ENCODE measurements around the gene PUM1.

The PUM1 gene

DNA sequence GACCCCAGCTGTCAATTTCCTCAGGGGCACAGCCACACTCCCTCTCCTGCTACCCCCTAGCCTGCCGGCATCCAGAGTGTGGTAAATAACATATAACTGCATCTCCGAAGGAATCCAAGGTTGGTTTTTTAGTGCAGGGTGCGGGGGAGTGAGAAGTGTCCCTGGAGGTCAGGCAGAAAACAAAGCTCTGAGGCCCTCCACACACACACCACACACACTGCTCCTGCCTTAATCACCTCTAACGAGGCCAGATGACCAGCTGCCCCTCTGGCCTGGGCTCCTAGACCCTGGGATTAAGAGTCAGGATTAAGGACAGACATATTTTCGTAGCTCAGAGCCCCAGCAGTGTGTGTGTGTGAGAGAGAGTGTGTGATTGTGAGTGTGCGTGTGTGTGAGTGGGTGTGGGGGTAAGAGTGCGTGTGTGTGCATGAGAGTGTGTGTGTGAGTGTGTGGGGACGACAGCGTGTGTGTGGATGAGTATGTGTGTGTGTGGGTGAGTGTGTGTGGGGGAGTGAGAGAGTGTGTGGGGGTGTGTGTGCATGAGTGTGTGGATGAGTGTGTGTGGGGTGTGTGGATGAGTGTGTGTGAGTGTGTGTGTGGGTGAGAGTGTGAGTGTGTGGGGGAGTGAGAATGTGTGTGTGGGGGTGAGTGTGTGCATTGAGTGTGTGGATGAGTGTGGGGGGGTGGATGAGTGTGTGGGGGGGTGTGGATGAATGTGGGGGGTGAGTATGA is 171.6 kb downstream of the PUM1 start:
- H3K4me1 Mint-ChIP-seq (ENCODE audit: low read depth in 2 of 2): no peaks in the 10 kb centered on the region
- peaks cover 15 to 66% of the 10 kb centered on the region in 2 donors for H3K27me3 Mint-ChIP-seq
- H3K4me3 Mint-ChIP-seq: no peak overlapping the region

DNA sequence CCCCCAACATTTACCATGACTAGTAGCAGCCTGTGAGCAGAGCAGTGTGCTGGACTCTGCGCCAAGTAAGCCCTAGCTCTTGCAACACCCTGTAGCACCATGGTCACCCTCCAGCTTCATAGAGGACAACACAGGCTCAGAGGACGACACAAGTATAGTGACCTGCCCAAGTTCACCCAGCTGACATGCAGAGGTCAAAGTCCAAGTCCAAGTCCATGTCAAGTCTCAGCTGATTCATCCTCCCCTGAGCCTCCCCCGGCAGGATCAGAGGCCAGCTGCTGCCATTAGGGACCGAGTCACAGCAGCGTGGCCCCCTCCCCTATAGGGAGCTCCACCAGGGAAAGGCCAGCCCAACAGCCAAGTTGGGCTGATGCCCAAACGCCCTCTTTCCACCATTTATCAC is 172.8 kb downstream of the PUM1 start:
- peaks cover 15 to 67% of the 10 kb centered on the region in 2 donors for H3K27me3 Mint-ChIP-seq
- no peaks in the 10 kb centered on the region for H3K4me1 Mint-ChIP-seq (ENCODE audit: low read depth in 2 of 2)
- ATAC-seq (replicated peaks): no peak
- no peak overlapping the region for H3K27ac Mint-ChIP-seq
- H3K4me3 Mint-ChIP-seq: no peak overlapping the region
- no peaks in the 10 kb centered on the region for H3K9me3 Mint-ChIP-seq
- H3K36me3 Mint-ChIP-seq (ENCODE audit: insufficient read depth): no peaks in the 10 kb centered on the region
- no peak for DNase-seq

More for the DNA sequence above, 171.6 kb downstream of the PUM1 start:
- ATAC-seq (replicated peaks): no peak
- Mint-ChIP-seq H3K27ac (no peak overlapping the region), H3K36me3 (ENCODE audit: insufficient read depth) (no peaks in the 10 kb centered on the region), H3K9me3 (no peaks in the 10 kb centered on the region)
- no peak for DNase-seq

DNA sequence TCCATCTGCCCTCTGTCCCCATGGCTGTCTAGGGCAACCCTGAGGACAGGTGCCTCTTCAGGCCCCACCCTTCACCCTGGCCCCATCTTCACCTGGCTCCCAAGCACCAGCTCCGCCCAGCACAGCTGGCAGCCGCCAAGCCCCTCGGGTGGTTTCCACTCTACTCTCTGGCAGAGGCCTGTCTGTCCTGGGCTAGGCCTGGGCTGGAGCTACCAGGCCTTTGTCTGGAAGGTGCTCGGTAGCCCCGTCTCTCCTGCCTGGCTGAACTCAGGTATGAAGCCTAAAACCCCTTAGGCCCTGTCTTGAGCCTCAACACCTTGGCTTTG is 174.3 kb downstream of the PUM1 start:
- no peaks in the 10 kb centered on the region for H3K4me1 Mint-ChIP-seq (ENCODE audit: low read depth in 2 of 2)
- H3K4me3 Mint-ChIP-seq: no peak overlapping the region
- no peak for ATAC-seq (replicated peaks)
- no peak for DNase-seq
- H3K27me3 Mint-ChIP-seq: peaks cover 11 to 75% of the 10 kb centered on the region in 2 donors
- no peaks in the 10 kb centered on the region for H3K36me3 Mint-ChIP-seq (ENCODE audit: insufficient read depth)
- H3K27ac Mint-ChIP-seq: no peak overlapping the region
- no peaks in the 10 kb centered on the region for H3K9me3 Mint-ChIP-seq

DNA sequence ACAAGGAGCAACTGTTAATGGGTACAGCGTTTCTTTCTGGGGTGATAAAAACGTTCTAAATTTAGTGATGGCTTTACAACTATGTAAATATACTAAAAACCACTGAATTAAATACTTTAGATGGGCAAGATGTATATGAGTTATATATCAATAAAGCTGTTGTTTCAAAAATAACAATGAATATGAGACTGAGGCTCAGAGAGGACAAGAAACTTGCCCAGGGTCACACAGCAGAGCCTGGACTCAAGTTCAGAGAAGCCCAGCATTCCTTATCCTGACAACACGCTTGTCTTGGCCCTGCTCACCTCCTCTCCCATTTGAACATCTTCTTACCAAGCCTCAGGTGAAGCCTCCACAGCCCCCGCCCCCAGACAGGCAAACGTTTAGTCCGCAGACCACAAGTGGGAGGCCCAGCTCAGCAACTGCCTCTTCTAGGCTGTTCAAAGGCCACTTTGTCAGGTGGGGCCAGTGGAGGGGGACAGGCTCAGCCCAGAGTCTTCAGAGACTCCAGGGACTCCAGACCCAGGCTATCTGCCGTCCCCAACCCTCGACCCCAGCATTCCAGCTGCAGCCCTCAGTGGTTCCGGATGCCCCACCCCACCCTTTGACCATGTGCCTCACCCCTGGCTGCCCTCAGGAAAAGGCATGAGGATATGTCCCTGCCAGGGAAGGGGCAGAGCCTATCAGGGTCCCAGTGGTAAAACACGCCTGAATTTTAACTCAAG is 174.9 kb downstream of the PUM1 start:
- DNase-seq (no peak), ATAC-seq (replicated peaks) (no peak)
- Mint-ChIP-seq H3K27ac (no peak overlapping the region), H3K4me3 (no peak overlapping the region), H3K9me3 (no peaks in the 10 kb centered on the region), H3K36me3 (ENCODE audit: insufficient read depth) (no peaks in the 10 kb centered on the region), H3K27me3 (peaks cover 11 to 75% of the 10 kb centered on the region in 2 donors), H3K4me1 (ENCODE audit: low read depth in 2 of 2) (no peaks in the 10 kb centered on the region)

DNA sequence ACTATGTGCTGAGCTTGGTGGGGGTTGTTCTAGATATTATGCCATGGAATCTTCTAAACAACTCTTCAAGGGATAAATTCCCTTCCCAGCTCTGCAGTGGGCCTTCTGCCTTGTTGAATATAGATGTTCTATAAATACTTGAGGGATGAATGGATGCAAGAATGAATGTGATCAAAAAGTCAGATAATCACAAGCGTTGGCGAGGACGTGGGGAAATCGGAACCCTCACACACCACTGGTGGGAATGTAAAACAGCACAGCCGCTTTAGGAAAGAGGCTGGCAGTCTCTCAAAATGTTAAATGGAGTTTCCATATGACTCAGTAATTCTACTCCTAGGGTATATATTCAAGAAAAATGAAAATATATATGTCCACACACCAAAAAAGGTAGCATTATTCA is 176.0 kb downstream of the PUM1 start:
- Mint-ChIP-seq H3K27me3 (peaks cover 11 to 72% of the 10 kb centered on the region in 2 donors), H3K9me3 (no peaks in the 10 kb centered on the region), H3K4me1 (ENCODE audit: low read depth in 2 of 2) (no peaks in the 10 kb centered on the region), H3K27ac (no peak overlapping the region), H3K4me3 (no peak overlapping the region), H3K36me3 (ENCODE audit: insufficient read depth) (no peaks in the 10 kb centered on the region)
- ATAC-seq (replicated peaks) (no peak), DNase-seq (no peak)

DNA sequence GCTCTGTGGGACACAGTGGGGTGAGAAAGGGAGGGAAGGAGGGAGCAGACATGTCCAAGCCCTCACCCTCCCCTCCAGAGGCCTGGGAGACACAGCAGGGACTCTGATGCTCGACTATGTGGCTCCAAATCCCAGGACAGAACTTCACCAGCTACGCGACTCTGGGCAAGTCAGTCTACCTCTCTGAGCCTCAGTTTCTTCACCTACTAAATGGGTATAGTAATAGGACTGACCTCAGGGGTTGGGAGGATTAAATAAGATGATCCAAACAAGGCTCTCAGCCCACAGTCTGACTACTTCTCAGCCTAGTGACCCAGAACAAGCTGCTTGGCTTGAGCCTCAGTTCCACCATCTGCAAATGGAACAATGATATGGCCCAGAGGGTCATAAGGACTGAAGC is 176.5 kb downstream of the PUM1 start:
- no peaks in the 10 kb centered on the region for H3K4me1 Mint-ChIP-seq (ENCODE audit: low read depth in 2 of 2)
- H3K27ac Mint-ChIP-seq: no peak overlapping the region
- H3K27me3 Mint-ChIP-seq: peaks cover 11 to 77% of the 10 kb centered on the region in 2 donors
- ATAC-seq (replicated peaks) (no peak), DNase-seq (no peak)
- no peaks in the 10 kb centered on the region for H3K36me3 Mint-ChIP-seq (ENCODE audit: insufficient read depth)
- H3K4me3 Mint-ChIP-seq: no peak overlapping the region
- H3K9me3 Mint-ChIP-seq: no peaks in the 10 kb centered on the region

DNA sequence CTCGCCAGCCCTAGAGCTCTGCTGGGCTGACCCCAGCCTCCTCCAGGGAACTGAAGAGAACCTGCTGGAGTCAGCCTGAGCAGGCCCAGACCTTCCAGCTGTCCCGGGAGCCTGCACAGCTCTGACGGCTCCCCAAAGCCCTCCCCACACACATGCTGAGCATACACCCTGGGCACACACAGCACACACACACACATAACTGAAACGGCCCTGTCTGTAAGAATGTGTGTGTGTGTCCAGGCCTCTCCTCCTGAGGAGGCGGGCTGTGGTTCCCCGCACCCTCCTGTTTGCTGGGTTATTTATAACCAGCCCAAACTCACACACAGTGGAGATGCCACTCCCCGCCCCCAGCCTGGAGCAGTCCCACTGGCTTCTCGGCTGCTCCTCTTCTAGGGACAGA is 177.1 kb downstream of the PUM1 start:
- Mint-ChIP-seq H3K4me1 (ENCODE audit: low read depth in 2 of 2) (no peaks in the 10 kb centered on the region), H3K4me3 (no peak overlapping the region), H3K27ac (peak overlapping the region in 1 of 2 donors; percentile 32), H3K9me3 (no peaks in the 10 kb centered on the region), H3K27me3 (peaks cover 11 to 80% of the 10 kb centered on the region in 2 donors), H3K36me3 (ENCODE audit: insufficient read depth) (no peaks in the 10 kb centered on the region)
- DNase-seq: no peak
- ATAC-seq (replicated peaks): no peak

DNA sequence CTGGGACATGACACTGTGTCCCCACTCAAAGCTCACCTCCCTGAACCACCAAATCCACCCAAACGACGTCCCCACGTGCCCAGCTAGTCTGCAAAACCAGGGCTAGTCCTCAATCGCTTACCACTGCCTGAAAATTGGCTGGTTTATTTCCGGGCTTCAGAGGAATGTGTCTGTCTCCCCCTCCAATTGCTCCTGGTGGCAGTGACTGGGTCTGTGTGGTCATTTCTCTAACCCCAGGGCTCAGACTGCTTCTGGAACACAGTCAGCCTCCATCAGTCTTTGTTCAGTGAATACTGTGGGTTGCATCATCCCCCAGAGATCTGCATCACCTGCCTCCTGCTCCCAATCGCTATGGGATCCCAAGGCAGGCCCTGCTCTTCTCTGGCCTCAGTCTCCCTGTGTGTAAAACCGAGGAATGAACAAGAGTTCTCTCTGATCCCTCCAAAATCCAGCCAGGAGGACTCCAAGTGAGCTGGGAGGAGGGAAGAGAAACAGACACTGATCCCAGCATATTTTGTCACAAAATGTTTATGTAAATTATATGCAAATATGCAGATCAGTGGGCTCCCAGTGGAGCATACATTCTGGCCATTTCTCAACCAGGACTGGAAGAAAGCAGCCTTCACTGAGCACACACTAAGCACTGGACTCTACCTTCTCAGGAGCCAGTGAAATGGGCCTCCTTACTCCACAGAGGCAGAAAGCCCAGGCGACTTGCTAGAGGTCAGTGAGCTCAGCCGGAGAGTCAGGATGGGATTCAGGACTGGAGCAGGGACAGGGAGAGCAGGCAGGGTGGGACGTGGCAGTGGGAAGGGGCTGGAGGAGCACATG is 177.8 kb downstream of the PUM1 start:
- H3K27ac Mint-ChIP-seq: no peak overlapping the region
- DNase-seq: no peak
- no peaks in the 10 kb centered on the region for H3K4me1 Mint-ChIP-seq (ENCODE audit: low read depth in 2 of 2)
- no peak for ATAC-seq (replicated peaks)
- H3K9me3 Mint-ChIP-seq: no peaks in the 10 kb centered on the region
- no peak overlapping the region for H3K4me3 Mint-ChIP-seq
- H3K27me3 Mint-ChIP-seq: peaks cover 11 to 85% of the 10 kb centered on the region in 2 donors
- no peaks in the 10 kb centered on the region for H3K36me3 Mint-ChIP-seq (ENCODE audit: insufficient read depth)

DNA sequence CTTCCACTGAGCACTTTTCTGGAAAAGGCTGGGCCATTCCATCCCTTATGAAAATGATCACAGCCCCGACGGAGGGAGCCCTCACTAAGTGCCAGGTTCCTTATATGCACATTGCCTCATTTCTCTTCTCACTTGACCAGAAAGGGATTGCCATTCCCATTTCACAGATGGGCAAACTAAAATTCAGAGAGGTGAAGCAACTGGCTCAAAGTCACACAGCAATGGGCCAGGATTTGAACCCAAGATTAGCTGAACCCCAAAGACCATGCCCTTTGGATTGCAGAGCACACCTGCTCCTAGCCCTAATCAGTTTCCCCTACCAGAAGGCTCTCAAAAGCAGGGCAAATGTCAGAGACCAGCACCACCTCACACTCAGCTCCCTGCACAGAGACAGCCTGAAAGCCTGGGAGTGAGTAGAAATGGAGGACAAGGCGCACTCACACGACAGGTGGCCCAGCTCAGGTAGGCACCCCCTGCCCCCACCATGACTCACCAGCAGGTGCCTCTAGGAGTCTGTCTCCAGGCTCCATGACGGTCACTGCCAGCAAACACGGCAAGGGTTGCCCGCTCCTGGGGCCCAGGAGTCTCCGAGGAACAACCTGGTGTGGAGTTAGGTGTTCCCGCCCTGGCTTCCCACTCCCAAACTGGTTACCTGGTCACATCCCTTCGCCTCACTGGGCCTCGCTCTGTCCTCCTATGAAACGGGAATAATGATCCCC is 178.6 kb downstream of the PUM1 start:
- Mint-ChIP-seq H3K27ac (no peak overlapping the region), H3K9me3 (no peaks in the 10 kb centered on the region), H3K27me3 (peaks cover 12 to 85% of the 10 kb centered on the region in 2 donors), H3K4me1 (ENCODE audit: low read depth in 2 of 2) (no peaks in the 10 kb centered on the region), H3K4me3 (no peak overlapping the region), H3K36me3 (ENCODE audit: insufficient read depth) (no peaks in the 10 kb centered on the region)
- ATAC-seq (replicated peaks) (no peak), DNase-seq (no peak)

DNA sequence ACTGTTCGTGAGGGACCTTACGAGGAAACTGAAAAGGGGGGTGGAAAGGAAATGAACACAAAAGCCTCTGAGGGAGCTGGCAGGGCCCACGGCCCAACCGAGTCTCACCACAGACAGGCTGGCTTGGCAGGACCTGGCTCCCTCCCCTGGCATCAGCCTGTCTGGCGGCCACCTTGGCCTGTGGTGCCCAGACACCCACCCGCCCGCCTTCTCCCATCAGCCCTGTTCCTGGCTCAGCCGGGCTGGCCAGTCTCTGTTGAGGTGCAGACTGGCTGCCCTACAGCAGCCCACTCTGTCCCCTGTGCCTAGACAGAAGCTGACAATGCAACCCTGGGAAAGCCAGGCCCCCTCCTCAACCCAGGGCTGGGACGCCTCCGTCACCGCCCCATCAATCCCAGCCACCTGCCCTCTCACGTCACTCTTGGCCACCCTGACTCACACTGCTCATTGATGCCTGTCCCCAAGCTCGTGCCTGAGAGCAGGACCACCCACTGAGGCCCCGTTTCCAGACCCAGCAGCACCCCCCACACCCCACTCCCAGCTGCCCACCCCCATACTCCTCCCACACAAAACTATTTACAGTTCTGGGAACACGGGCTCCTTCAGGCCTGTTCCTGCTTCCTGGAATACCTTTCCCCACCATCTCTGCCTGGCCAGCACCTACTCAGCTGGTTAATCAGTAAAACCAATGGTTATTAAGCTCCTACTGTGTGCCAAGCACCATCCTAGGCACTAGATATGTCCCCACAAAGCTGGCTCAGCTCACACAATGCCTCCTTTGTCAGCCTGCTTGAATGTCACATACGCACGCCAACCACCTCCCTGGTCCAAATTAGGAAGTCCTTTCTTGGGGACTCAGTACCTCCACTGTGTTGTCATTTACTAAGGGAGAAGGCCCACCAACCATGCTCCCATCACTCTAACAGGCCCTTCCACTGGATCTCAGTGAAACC is 179.7 kb downstream of the PUM1 start:
- H3K27me3 Mint-ChIP-seq: peaks cover 18 to 85% of the 10 kb centered on the region in 2 donors
- H3K36me3 Mint-ChIP-seq (ENCODE audit: insufficient read depth): no peaks in the 10 kb centered on the region
- H3K9me3 Mint-ChIP-seq: no peaks in the 10 kb centered on the region
- ATAC-seq (replicated peaks): no peak
- no peaks in the 10 kb centered on the region for H3K4me1 Mint-ChIP-seq (ENCODE audit: low read depth in 2 of 2)
- DNase-seq: no peak
- no peak overlapping the region for H3K4me3 Mint-ChIP-seq
- H3K27ac Mint-ChIP-seq: peak overlapping the region in 1 of 2 donors; percentile 3

DNA sequence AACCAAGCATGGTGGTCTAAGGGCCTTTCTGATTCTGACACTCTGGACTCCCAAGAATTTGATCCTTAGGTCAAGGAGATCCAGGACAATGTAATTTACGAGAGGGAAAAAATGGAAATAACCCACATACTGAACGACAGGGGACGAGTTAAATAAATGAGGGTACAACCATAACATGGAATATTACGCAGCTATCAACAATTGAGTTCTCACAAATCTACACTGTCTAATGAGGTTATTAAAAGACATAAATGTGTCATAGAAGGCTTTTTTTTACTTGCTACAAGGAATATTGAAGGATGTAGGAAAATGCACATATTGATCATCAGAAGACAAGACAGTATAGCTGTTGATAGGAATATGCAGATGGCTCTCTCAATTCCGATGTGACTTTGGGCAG is 180.8 kb downstream of the PUM1 start:
- no peak for DNase-seq
- ATAC-seq (replicated peaks): no peak
- no peaks in the 10 kb centered on the region for H3K9me3 Mint-ChIP-seq
- peaks cover 28 to 89% of the 10 kb centered on the region in 2 donors for H3K27me3 Mint-ChIP-seq
- H3K36me3 Mint-ChIP-seq (ENCODE audit: insufficient read depth): no peaks in the 10 kb centered on the region
- H3K4me1 Mint-ChIP-seq (ENCODE audit: low read depth in 2 of 2): no peaks in the 10 kb centered on the region
- H3K4me3 Mint-ChIP-seq: no peak overlapping the region
- no peak overlapping the region for H3K27ac Mint-ChIP-seq

DNA sequence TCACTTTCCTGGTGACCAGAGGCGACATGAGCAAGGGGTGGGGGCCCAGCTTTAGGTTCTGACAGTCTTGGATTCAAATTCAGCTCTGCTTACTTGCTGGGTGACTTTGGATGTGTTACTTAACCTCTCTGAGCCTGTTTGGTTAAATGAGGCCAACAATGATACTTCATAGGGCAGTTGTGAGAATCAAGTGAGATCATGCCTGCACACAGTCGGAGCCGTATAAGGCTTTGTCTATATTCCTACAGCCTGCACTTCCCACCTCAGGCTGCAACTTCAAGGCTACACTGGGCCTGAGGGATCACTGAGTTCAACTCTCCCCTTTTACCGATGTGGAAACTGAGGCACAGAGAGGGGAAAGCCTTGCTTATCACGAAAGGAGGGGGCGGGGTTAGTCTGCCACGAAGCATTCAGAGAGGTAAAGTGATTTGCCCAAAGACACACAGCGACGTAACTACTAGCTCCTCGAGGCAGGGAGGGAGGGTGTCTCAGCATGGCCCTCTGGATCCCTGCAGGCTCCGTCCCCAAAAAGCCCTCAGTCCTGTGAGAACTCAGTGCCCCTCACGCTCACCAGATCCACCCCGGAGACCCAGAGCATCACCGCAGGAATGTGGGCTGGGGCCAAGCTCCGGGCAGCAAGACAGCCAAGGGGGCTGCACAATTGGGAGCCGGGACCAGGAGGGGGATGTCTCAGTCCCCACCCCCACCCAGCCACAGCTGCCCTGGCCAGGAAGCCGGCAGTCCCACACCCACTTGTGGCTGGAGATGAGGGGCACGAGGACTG is 181.9 kb downstream of the PUM1 start:
- no peaks in the 10 kb centered on the region for H3K36me3 Mint-ChIP-seq (ENCODE audit: insufficient read depth)

More for the DNA sequence above, 181.9 kb downstream of the PUM1 start:
- no peak overlapping the region for H3K4me3 Mint-ChIP-seq
- no peak overlapping the region for H3K27ac Mint-ChIP-seq
- H3K27me3 Mint-ChIP-seq: peaks cover 31 to 91% of the 10 kb centered on the region in 2 donors
- DNase-seq: no peak
- no peaks in the 10 kb centered on the region for H3K4me1 Mint-ChIP-seq (ENCODE audit: low read depth in 2 of 2)
- ATAC-seq (replicated peaks): no peak
- no peaks in the 10 kb centered on the region for H3K9me3 Mint-ChIP-seq
